Measurements from ENCODE around the gene TK2. TPM values are rescaled to one million over a fixed set of nuclear protein-coding genes. Genes with fewer than 3 reads are reported as not detected.

The TK2 gene
- total RNA-seq, 1 donor from 2014 or later: 13.1 TPM

DNA sequence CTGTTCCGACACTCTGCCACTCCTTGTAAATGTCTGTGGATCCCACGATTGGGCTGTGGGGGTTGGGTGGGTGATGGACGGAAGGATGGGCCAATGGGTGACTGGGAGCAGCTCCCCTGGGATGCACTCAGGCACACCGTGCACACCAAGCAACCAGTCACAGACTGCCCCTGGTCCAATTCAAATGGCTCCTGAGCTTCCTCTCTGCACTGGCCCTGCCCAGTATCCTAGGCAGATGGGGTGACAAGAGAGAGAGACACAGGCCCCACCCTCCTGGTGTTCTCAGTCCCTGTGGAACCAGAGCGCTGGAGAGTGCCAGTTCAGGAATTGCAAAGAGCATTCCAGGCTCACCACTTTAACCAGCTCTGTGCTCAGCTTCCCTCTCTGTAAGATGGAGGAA is 90.0 kb downstream of the TK2 start:
- H3K4me3 Mint-ChIP-seq (ENCODE audit: unreplicated experiment): no peak overlapping the region
- DNase-seq (ENCODE audit: low spot score): no peak
- H3K27ac Mint-ChIP-seq (ENCODE audit: unreplicated experiment): no peak overlapping the region
- no peaks in the 10 kb centered on the region for H3K36me3 Mint-ChIP-seq (ENCODE audit: low read depth, unreplicated experiment)
- H3K9me3 Mint-ChIP-seq (ENCODE audit: unreplicated experiment): no peaks in the 10 kb centered on the region
- H3K4me1 Mint-ChIP-seq (ENCODE audit: unreplicated experiment): no peaks in the 10 kb centered on the region
- H3K27me3 Mint-ChIP-seq (ENCODE audit: unreplicated experiment): peaks cover 9% of the 10 kb centered on the region
- TF ChIP-seq, protein P1, sequence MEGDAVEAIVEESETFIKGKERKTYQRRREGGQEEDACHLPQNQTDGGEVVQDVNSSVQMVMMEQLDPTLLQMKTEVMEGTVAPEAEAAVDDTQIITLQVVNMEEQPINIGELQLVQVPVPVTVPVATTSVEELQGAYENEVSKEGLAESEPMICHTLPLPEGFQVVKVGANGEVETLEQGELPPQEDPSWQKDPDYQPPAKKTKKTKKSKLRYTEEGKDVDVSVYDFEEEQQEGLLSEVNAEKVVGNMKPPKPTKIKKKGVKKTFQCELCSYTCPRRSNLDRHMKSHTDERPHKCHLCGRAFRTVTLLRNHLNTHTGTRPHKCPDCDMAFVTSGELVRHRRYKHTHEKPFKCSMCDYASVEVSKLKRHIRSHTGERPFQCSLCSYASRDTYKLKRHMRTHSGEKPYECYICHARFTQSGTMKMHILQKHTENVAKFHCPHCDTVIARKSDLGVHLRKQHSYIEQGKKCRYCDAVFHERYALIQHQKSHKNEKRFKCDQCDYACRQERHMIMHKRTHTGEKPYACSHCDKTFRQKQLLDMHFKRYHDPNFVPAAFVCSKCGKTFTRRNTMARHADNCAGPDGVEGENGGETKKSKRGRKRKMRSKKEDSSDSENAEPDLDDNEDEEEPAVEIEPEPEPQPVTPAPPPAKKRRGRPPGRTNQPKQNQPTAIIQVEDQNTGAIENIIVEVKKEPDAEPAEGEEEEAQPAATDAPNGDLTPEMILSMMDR (IDR thresholded peaks at IDR 0.05; ENCODE audit: unreplicated experiment): no peak

DNA sequence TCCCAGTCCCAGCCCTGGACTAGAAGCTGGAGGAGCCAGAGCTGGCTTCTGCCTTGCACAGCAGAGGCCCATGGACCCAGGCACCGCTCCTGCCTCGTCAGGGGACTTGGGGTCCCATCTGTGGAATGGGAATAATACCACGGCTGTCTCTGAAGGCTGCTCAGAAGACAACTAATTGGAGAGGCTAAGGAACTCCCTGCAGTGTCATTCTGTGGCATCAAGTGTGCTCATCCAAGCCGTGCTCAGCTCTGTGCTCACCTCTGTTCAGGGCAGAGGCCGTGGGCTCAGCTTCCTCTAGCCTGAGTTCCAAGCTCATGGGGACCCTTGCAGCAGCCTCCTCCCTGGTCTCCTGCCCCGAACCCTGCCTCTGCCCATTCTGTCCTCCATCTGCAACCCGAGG is 91.1 kb downstream of the TK2 start:
- no peaks in the 10 kb centered on the region for H3K4me1 Mint-ChIP-seq (ENCODE audit: unreplicated experiment)
- DNase-seq (ENCODE audit: low spot score): no peak
- H3K27ac Mint-ChIP-seq (ENCODE audit: unreplicated experiment): peak overlapping the region; percentile 64
- H3K9me3 Mint-ChIP-seq (ENCODE audit: unreplicated experiment): no peaks in the 10 kb centered on the region
- H3K36me3 Mint-ChIP-seq (ENCODE audit: low read depth, unreplicated experiment): no peaks in the 10 kb centered on the region
- H3K27me3 Mint-ChIP-seq (ENCODE audit: unreplicated experiment): peaks cover 9% of the 10 kb centered on the region
- no peak overlapping the region for H3K4me3 Mint-ChIP-seq (ENCODE audit: unreplicated experiment)
- TF ChIP-seq, protein P1 (IDR thresholded peaks at IDR 0.05; ENCODE audit: unreplicated experiment): no peak

DNA sequence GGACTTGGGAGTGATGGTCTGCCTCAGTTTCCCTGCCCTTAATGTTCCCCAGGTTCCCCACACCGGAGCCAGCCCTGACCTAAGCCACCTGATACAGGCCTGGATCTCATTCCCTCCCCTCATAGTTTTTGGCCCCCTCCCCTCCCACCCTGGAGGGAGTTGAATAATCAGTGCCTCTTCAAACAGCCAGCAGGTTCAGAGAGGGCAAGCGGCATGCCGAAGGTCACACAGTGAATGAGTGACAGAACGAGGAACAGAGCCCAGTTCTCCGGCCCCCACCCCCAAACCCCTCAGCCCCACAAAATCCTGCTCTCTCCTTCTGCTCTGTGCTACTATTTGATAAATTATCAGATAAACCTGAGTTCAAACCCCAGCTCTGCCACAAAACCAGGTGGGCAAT is 91.6 kb downstream of the TK2 start:
- Mint-ChIP-seq H3K27me3 (ENCODE audit: unreplicated experiment) (peaks cover 9% of the 10 kb centered on the region), H3K4me3 (ENCODE audit: unreplicated experiment) (no peak overlapping the region), H3K27ac (ENCODE audit: unreplicated experiment) (no peak overlapping the region), H3K9me3 (ENCODE audit: unreplicated experiment) (no peaks in the 10 kb centered on the region), H3K36me3 (ENCODE audit: low read depth, unreplicated experiment) (no peaks in the 10 kb centered on the region), H3K4me1 (ENCODE audit: unreplicated experiment) (no peaks in the 10 kb centered on the region)
- TF ChIP-seq, protein P1 (IDR thresholded peaks at IDR 0.05; ENCODE audit: unreplicated experiment): no peak
- no peak for DNase-seq (ENCODE audit: low spot score)

Other genes with a start within 250 kb of the TK2 start
- gene CDH5, start 183.4 kb downstream of the TK2 start, total RNA-seq (ENCODE audit: unreplicated experiment): 1,308 TPM
- 0.49 TPM for gene BEAN1, start 122.8 kb downstream of the TK2 start, total RNA-seq (ENCODE audit: unreplicated experiment)
- gene CKLF, start 2.5 kb upstream of the TK2 start, total RNA-seq (ENCODE audit: unreplicated experiment): 38.0 TPM
- 8.3 TPM for gene CMTM1, start 16.3 kb upstream of the TK2 start, total RNA-seq (ENCODE audit: unreplicated experiment)
- 2.1 TPM for gene CMTM2, start 29.3 kb upstream of the TK2 start, total RNA-seq (ENCODE audit: unreplicated experiment)
- 268 TPM for gene CMTM3, start 54.6 kb upstream of the TK2 start, total RNA-seq (ENCODE audit: unreplicated experiment)
- 15.5 TPM for gene CMTM4, start 146.6 kb upstream of the TK2 start, total RNA-seq (ENCODE audit: unreplicated experiment)
- 138 TPM for gene DYNC1LI2, start 201.5 kb upstream of the TK2 start, total RNA-seq (ENCODE audit: unreplicated experiment)

Measured in endothelial cell (in vitro differentiated cells).